GM08714 (cell line): ENCODE data around the gene CDH23.

Experiments
- H3K4me3 ChIP-seq: fragments of 200-500 bp; sonication (Bioruptor generic); 2 replicates; pipeline ENCODE4 v1.5.1; 2014; ENCODE audit warnings: mild to moderate bottlenecking, low read length, inconsistent platforms
- ZNF274 ChIP-seq: IDR thresholded peaks from 2 replicates; pipeline ENCODE4 v1.6.1; 2012; ENCODE audit warnings: mild to moderate bottlenecking, low read depth, low read length

CDH23 gene

DNA sequence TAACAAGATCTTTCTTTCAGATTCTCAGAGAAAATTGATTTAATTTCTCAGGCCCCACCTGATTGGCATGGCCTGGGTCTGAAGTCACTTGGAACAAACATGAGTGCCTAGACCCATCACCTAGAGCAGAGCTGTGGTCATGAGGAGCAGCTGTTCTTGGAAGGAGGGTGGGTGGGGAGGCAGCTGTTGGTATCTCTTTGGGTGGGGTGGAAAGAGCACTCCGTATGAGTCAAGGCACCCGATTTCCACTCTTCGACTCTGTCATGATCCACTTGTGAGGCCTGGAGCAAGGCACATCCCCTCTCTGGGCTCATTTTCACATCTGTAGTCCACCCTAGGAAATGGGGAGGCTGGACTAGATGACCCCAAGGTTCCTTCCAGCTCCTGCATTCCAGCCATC lies 166.2 kb downstream of the CDH23 start:
- no peak for TF ChIP-seq ZNF274
- H3K4me3 ChIP-seq: no peak overlapping the region

- TF ChIP-seq ZNF274: no peak
- no peak overlapping the region for H3K4me3 ChIP-seq
Observed at GRCh38 chr10:71564194-71564820, 167.6 kb downstream of the CDH23 start.

GRCh38 chr10:71565284-71566000 lies 168.7 kb downstream of the CDH23 start:
- TF ChIP-seq ZNF274: no peak
- H3K4me3 ChIP-seq: no peak overlapping the region

DNA sequence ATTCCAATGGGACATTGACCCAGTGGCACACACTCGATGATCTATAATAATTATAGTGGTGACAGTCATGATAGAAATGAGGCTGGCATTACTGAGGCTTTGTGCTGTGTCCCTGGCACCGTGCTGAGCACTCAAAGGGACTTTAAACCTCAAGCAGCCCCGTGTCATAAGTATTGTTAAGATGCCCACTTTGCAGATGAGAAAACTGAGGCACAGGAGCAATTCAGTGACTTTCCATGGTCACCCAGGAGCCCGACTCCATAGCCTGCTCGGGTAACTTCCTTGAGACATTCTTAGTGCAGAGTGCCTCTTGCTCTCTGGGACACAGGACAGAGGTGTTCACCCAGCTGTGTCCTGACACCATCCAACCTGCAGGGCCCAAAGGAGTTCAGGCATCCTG lies 170.3 kb downstream of the CDH23 start:
- no peak for TF ChIP-seq ZNF274

DNA sequence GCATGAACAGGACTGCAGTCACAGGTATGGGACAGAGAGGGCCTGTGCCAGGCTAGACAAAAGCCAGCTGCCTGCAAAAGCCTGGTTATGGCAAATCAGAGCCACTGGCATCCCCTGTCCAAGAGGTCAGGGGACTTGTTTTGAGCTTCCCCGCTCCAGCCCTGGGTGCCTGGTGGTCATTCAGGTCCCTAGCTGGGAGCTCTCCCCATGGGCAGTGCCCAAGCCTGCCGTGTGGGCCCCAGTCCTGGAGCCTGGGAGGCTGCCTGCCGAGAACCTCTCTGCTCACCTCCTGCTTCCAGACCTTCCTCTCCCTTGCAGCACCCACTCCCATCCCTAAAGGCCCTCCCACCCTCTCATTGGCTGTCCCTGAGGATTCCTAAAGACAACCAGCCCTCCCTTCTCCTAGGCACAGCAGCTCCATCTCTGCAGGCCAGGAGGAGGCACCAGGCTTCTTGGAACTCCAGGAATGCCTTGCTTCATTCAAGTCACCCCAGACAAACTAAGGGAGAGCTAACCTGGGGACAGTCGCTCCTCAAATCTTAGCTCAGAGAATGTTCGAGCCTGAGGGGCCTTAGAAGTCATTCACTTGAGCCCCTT lies 172.3 kb downstream of the CDH23 start:
- no peak overlapping the region for H3K4me3 ChIP-seq
- no peak for TF ChIP-seq ZNF274

More for the DNA sequence above, 170.3 kb downstream of the CDH23 start:
- H3K4me3 ChIP-seq: no peak overlapping the region

DNA sequence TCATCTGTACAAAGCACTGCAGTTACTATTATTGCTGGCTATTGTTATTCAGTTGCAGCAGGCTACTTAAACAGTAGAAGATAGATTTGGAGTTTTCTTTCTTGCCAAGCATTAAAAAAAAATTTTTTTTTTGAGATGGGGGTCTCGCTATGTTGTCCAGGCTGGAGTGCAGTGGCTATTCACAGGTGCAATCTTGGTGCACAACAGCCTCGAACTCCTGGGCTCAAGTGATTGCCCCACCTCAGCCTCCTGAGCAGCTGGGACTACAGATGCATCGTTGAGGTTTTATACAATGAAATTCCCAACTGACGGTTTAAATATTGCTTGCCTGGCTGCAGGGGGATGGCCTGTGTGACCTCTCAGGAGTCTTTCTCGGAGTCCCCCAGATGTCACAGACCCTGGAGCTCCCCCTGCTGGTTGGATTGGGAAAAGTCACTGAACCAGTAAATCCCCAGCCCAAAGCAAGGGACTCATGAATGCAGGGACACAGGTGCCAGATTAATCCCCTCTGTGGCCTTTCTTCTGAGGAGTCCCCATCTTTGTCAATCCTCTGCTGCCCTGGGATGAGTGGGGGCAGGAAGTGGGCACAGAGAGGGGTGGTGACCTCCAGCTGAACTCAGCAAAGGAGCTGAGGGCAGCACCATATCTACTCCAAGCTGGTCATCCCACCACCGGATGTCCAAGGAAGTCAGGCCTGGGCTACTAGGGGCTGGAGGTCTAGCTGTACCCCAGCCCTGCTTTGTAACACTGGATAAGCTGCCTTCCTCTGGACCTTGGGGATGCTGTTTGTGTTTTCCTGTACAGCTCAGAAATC lies 173.3 kb downstream of the CDH23 start:
- H3K4me3 ChIP-seq: no peak overlapping the region
- TF ChIP-seq ZNF274: no peak

DNA sequence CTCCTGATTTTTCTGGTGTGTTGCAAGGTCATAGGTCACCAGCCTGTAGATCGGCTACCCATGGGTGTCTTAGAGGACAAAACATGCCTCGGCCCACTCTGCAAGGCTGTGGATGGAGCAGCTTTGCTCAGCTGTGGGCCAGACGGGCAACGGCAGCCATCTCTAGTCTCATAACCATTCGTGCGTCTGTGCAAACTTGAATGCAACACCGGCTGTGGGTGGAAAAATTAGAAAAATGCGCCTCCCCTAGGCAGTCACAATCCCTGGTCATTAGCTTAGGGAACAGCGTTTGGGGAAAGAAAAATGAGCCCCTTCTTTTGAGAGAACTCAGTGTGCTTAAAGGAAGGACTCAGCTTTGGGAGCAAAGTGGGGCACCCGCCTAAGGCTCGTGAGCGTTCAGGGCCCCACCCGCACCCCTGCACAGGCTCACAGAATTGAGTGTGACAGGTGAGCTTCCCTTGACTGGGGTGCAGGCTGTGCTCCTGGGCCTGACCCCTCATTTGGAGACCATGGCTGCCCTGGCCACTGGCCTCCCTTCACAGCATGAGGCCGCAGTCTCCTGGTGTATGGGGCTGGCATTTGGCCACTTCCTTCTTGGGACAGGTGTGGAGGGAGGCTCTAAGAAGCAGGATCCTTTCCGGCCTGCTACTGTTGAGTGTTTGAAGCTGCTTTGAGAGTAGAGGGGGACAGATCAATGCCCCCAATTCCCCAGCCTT lies 174.9 kb downstream of the CDH23 start:
- no peak overlapping the region for H3K4me3 ChIP-seq
- no peak for TF ChIP-seq ZNF274

- H3K4me3 ChIP-seq: no peak overlapping the region
- no peak for TF ChIP-seq ZNF274
Observed at GRCh38 chr10:71572962-71573361, 176.2 kb downstream of the CDH23 start.

GRCh38 chr10:71573562-71574518 lies 177.1 kb downstream of the CDH23 start:
- no peak for TF ChIP-seq ZNF274
- H3K4me3 ChIP-seq: no peak overlapping the region

DNA sequence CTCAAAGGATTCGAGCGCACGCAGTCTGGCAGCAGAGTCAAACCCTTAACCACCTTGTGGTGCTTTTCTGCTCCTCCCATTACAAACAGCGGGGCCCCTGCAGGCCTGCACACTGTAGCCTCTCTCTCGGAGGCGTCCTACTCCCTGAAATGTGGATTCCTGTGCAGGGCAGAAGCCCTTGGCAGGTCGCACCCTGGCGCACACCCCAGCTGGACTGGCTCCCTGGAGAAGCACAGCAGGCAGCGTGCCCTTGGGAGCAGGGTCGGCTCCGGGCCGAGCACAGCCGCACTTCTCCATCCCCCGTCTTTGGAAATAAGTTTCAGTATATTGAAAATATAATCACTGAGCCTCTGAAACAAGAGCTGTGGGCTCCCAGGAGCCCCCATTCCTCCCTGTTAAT lies 178.7 kb downstream of the CDH23 start:
- TF ChIP-seq ZNF274: no peak
- no peak overlapping the region for H3K4me3 ChIP-seq

DNA sequence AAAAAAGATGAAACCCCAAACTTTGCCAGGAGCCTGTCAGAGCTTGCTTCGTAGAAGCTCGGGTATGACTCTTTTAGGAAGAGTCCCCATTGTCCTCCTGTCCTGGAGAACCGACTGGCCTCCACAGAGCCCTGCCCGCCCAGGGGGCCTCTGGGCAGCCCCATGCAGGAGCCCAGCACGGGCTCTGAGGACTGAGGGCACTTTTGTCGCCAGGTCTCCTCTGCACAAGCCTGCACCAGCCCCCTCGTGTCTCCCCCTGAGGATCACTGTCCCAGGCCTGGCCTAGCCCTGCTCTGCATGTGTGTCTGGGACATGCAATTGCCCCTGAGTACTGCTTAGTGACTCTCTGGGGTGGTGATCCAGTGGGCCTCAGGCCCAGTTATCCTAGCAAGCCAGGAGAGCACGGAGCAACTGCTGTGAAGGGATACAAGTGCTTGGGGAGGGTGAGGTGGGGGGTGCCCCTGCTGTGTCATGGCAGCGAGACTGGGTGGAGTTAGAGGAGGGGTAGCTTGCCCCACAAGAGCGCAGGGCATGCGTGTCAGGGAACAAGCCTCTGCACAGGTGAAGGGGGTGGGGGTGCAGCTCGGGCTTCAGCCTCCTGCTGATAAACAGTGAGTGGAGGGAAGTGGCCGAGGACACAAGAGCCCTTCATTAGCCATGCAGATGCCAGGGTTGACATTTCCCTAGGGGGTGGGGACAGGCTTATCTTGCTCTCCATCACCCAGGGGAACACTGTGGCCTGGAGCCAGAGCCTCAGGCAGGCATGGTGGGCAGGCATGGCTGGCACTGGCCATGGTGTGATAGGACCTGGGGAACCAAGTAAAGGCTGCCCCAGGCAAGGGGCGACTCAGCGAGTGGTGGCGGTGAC lies 179.4 kb downstream of the CDH23 start:
- TF ChIP-seq ZNF274: no peak

DNA sequence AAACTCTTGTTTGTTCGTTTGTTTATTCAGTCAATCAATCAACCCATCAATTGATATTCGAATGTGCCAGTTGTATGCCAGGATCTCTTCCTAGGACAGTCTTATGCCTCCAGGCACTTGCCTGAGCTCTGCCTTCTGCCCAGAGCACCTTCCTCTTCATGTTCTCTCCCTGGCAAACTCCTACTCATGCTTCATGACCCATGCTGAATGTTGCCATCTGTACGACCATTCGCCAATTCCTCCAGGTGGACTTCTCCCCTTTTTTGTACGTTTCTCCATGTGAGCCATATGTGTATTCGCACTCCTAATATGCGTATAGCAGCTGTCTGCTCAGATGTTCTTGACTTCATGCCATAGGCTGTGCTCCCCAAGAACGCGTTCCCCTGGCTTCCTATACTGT lies 180.1 kb downstream of the CDH23 start:
- no peak for TF ChIP-seq ZNF274
- no peak overlapping the region for H3K4me3 ChIP-seq

More for the DNA sequence above, 179.4 kb downstream of the CDH23 start:
- H3K4me3 ChIP-seq: no peak overlapping the region
